ENCODE results near the gene SDF4.

Gene SDF4

GRCh38 chr1:1204425-1204920 lies 27.3 kb downstream of the SDF4 start:
- H3K27me3 ChIP-seq (ENCODE audit: insufficient read depth, low read length), result peaks cover 24% of the 10 kb centered on the region
- no peak overlapping the region for H2BK12ac ChIP-seq (ENCODE audit: low read length)
- H2AK5ac ChIP-seq (ENCODE audit: low read length), result no peak overlapping the region
- no peak overlapping the region for H3K4me3 ChIP-seq (ENCODE audit: low read depth, low read length)
- no peak overlapping the region for H2BK120ac ChIP-seq (ENCODE audit: insufficient read depth, low read length, poor library complexity)
- H4K12ac ChIP-seq (ENCODE audit: low read depth, low read length), result no peak overlapping the region
- no peak overlapping the region for H3K23ac ChIP-seq (ENCODE audit: low read length)
- no peaks in the 10 kb centered on the region for H3K36me3 ChIP-seq (ENCODE audit: control insufficient read depth in 1 of 2, insufficient read depth in 2 of 2, low read length in 2 of 2)
- peaks cover 0 to 3% of the 10 kb centered on the region in 2 experiments for H3K4me1 ChIP-seq (ENCODE audit: control insufficient read depth in 1 of 2, insufficient read depth in 2 of 2, low read length in 2 of 2)
- no peak overlapping the region for H3K27ac ChIP-seq (ENCODE audit: low read depth, low read length)
- no peak overlapping the region for H4K91ac ChIP-seq (ENCODE audit: low read depth, low read length)
- no peak overlapping the region for H4K8ac ChIP-seq (ENCODE audit: low read depth, low read length)
- DNase-seq, result no peak
- H2BK5ac ChIP-seq (ENCODE audit: low read depth, low read length, poor library complexity), result no peak overlapping the region
- H3K14ac ChIP-seq (ENCODE audit: low read length), result no peak overlapping the region
- no peaks in the 10 kb centered on the region for H3K79me2 ChIP-seq (ENCODE audit: control insufficient read depth, insufficient read depth, low read length, poor library complexity)
- H3K9me3 ChIP-seq (ENCODE audit: insufficient read depth, low read depth, low read length), result peaks cover 2% of the 10 kb centered on the region
- WGBS (ENCODE audit: extremely low coverage, insufficient coverage, insufficient read length), result no CpG with 5 or more reads among the region's 8 CpGs
- no peak overlapping the region for H2AFZ ChIP-seq (ENCODE audit: insufficient read depth, low read length, poor library complexity)
- peaks cover 1% of the 10 kb centered on the region for H3K79me1 ChIP-seq (ENCODE audit: low read length)
- H3K18ac ChIP-seq (ENCODE audit: low read length), result no peak overlapping the region
- H3K9ac ChIP-seq (ENCODE audit: low read length), result no peak overlapping the region
- no peak overlapping the region for H3K4ac ChIP-seq (ENCODE audit: low read depth, low read length)
- H3K4me2 ChIP-seq (ENCODE audit: low read length), result no peak overlapping the region

DNA sequence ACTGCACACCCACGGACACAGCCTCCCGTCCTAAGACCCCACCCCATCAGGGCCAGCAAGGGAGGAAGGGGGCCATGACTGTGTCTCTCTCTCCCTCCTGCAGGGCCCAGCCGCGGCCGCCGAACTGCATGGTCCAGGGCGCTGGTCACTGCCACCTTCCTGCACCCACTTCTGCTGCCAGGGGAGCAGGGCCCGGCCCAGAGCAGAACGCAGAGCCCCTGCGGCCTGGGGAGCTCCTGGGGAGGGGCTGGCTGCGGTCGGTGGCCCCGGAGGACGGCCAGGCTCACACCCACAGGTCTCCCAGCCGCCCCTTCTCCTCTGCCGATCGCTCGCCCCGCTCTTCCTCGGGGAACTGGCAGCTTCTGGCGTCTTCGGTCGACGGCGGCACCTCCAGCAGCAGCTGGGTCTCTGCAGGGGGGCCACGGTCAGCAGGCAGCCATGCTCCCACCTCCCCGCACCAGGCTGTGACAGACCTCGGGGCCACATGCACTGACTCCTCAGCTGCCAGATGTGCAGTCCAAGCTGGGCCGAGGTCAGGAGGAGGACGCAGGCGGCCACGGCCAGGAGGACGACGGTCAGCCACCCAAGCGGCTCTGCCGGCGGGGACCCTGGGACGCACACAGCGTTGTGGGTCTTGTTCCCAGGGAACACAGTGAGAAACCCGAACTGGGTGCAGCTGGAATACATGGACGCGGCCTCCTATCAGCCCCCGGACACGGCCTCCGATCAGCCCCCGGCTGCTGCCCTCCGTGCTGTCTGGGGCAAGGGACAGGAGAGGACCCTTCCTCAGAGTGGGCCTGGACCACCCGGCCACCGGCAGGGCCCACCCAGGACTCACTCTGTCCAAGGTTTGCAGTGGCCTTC lies 28.0 kb downstream of the SDF4 start:
- no CpG with 5 or more reads among the region's 49 CpGs for WGBS (ENCODE audit: extremely low coverage, insufficient coverage, insufficient read length)
- Histone ChIP-seq H4K91ac (ENCODE audit: low read depth, low read length) (no peak overlapping the region), H3K4ac (ENCODE audit: low read depth, low read length) (no peak overlapping the region), H3K27ac (ENCODE audit: low read depth, low read length) (no peak overlapping the region), H3K79me1 (ENCODE audit: low read length) (peaks cover 1% of the 10 kb centered on the region), H3K36me3 (ENCODE audit: control insufficient read depth in 1 of 2, insufficient read depth in 2 of 2, low read length in 2 of 2) (no peaks in the 10 kb centered on the region), H4K8ac (ENCODE audit: low read depth, low read length) (no peak overlapping the region), H2BK5ac (ENCODE audit: low read depth, low read length, poor library complexity) (no peak overlapping the region), H3K9me3 (ENCODE audit: insufficient read depth, low read depth, low read length) (peaks cover 3% of the 10 kb centered on the region), H4K12ac (ENCODE audit: low read depth, low read length) (no peak overlapping the region), H3K27me3 (ENCODE audit: insufficient read depth, low read length) (peaks cover 24% of the 10 kb centered on the region), H3K18ac (ENCODE audit: low read length) (no peak overlapping the region), H3K79me2 (ENCODE audit: control insufficient read depth, insufficient read depth, low read length, poor library complexity) (no peaks in the 10 kb centered on the region), H2BK12ac (ENCODE audit: low read length) (no peak overlapping the region), H3K14ac (ENCODE audit: low read length) (no peak overlapping the region), H3K4me2 (ENCODE audit: low read length) (no peak overlapping the region), H2AFZ (ENCODE audit: insufficient read depth, low read length, poor library complexity) (no peak overlapping the region), H2AK5ac (ENCODE audit: low read length) (no peak overlapping the region), H3K23ac (ENCODE audit: low read length) (no peak overlapping the region), H2BK120ac (ENCODE audit: insufficient read depth, low read length, poor library complexity) (no peak overlapping the region), H3K4me3 (ENCODE audit: low read depth, low read length) (no peak overlapping the region), H3K4me1 (ENCODE audit: control insufficient read depth in 1 of 2, insufficient read depth in 2 of 2, low read length in 2 of 2) (peaks cover 0 to 3% of the 10 kb centered on the region in 2 experiments), H3K9ac (ENCODE audit: low read length) (no peak overlapping the region)
- DNase-seq, result no peak

DNA sequence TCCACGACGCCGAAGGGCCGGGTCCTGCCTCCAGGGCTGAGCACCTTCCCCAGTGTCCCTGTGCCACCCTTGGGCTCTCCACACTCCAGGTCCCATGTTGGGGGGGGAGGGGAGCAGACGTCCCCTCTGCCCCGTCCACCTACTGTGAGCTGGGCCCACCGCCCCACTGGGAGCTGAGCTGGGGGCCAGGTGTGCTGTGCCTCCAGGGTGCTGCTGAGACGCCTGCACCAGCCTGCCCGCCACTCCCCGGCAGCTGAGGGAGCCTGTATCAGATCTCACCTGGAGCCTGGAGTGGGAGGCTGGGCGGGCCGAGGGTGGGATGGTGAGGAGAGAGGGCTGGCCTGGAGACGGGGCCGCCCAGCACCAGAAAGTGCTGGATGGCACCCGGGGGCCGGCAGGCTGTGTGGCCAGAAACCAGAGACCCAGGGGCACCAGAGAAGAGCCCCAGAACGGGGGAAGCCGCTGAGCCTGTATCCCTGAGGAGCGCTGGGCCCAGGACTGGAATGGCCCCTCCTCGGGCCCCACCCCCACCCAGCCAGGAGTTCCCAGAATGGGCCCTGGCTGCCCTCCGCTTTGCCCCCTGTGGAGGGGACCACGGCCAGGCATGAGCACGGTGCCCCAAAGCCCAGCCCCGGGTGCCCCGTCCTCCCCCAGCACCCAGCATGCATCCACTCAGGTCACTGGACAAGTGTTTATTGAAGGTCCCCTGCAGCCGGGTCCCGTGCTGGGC lies 28.8 kb downstream of the SDF4 start:
- Histone ChIP-seq H3K79me2 (ENCODE audit: control insufficient read depth, insufficient read depth, low read length, poor library complexity) (no peaks in the 10 kb centered on the region), H3K4me3 (ENCODE audit: low read depth, low read length) (no peak overlapping the region), H2BK12ac (ENCODE audit: low read length) (no peak overlapping the region), H3K9me3 (ENCODE audit: insufficient read depth, low read depth, low read length) (peaks cover 6% of the 10 kb centered on the region), H3K27me3 (ENCODE audit: insufficient read depth, low read length) (peaks cover 24% of the 10 kb centered on the region), H3K79me1 (ENCODE audit: low read length) (peaks cover 1% of the 10 kb centered on the region), H4K91ac (ENCODE audit: low read depth, low read length) (no peak overlapping the region), H3K18ac (ENCODE audit: low read length) (no peak overlapping the region), H3K23ac (ENCODE audit: low read length) (no peak overlapping the region), H2AFZ (ENCODE audit: insufficient read depth, low read length, poor library complexity) (no peak overlapping the region), H3K4me1 (ENCODE audit: control insufficient read depth in 1 of 2, insufficient read depth in 2 of 2, low read length in 2 of 2) (peaks cover 0 to 3% of the 10 kb centered on the region in 2 experiments), H3K27ac (ENCODE audit: low read depth, low read length) (no peak overlapping the region), H4K12ac (ENCODE audit: low read depth, low read length) (no peak overlapping the region), H2BK5ac (ENCODE audit: low read depth, low read length, poor library complexity) (no peak overlapping the region), H2AK5ac (ENCODE audit: low read length) (peak overlapping the region; percentile 35), H4K8ac (ENCODE audit: low read depth, low read length) (no peak overlapping the region), H3K36me3 (ENCODE audit: control insufficient read depth in 1 of 2, insufficient read depth in 2 of 2, low read length in 2 of 2) (no peaks in the 10 kb centered on the region), H3K4ac (ENCODE audit: low read depth, low read length) (no peak overlapping the region), H2BK120ac (ENCODE audit: insufficient read depth, low read length, poor library complexity) (no peak overlapping the region), H3K4me2 (ENCODE audit: low read length) (no peak overlapping the region), H3K9ac (ENCODE audit: low read length) (no peak overlapping the region), H3K14ac (ENCODE audit: low read length) (no peak overlapping the region)
- no peak for DNase-seq
- no CpG with 5 or more reads among the region's 27 CpGs for WGBS (ENCODE audit: extremely low coverage, insufficient coverage, insufficient read length)

DNA sequence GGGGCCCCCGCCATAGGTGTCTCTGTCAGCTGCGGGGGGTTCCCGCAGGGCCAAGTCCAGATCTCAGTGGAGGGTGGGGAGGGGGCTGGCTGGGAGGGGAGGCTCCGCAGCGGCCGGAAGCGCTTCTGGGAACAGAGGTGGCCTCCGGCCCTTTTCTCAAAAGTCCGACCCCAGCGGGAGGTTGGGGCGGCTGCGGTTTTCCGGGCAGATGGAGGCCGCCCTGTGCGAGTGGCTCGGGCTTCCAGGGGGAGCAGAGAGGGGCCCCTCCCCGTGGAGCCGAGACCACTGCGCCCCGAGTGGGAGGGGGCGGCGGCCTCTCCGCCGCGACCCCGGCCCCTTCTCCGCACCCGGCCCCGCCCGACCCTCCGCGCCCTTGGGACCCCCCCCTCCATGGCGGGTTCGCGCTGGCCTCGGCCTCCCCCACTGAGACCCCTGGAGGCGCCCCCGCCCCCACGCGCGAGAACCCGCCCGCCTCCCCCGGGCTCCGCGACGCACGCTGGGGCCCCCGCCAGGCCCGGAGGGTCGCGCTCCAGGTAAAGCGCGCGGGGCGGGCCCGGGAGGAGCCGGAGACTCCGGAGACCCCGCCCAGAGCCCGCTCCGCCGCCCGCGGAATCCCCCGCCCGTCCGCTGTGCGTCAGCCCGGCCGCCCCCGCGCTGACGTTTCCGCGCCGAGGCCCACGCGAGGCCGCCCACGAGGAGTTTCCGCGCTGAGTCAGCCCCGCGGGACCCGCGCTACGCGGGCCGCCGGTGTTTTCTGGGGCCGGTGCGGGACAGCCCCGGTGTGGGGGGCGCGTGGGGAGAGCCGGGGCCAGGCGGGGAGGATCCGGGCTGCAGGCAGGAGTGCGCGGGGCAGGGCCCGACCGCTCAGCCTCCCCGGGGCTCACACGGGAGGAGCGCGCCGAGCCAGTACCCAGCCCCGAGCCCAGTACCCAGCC lies 30.7 kb downstream of the SDF4 start:
- H3K14ac ChIP-seq (ENCODE audit: low read length), result no peak overlapping the region
- peak overlapping the region; percentile 60 for H2AFZ ChIP-seq (ENCODE audit: insufficient read depth, low read length, poor library complexity)
- peak overlapping the region; percentile 50 for H3K4me3 ChIP-seq (ENCODE audit: low read depth, low read length)
- H3K4me2 ChIP-seq (ENCODE audit: low read length), result peak overlapping the region; percentile 82
- H2BK5ac ChIP-seq (ENCODE audit: low read depth, low read length, poor library complexity), result no peak overlapping the region
- H3K27ac ChIP-seq (ENCODE audit: low read depth, low read length), result no peak overlapping the region
- H3K9me3 ChIP-seq (ENCODE audit: insufficient read depth, low read depth, low read length), result peaks cover 9% of the 10 kb centered on the region
- H3K36me3 ChIP-seq (ENCODE audit: control insufficient read depth in 1 of 2, insufficient read depth in 2 of 2, low read length in 2 of 2), result no peaks in the 10 kb centered on the region
- H4K8ac ChIP-seq (ENCODE audit: low read depth, low read length), result peak overlapping the region; percentile 65
- no peak overlapping the region for H3K23ac ChIP-seq (ENCODE audit: low read length)
- no peak overlapping the region for H3K4ac ChIP-seq (ENCODE audit: low read depth, low read length)
- H3K79me2 ChIP-seq (ENCODE audit: control insufficient read depth, insufficient read depth, low read length, poor library complexity), result no peaks in the 10 kb centered on the region
- no peak overlapping the region for H4K12ac ChIP-seq (ENCODE audit: low read depth, low read length)
- H2BK12ac ChIP-seq (ENCODE audit: low read length), result no peak overlapping the region
- peak in 1 of 2 donors; percentile 44 for DNase-seq
- H3K4me1 ChIP-seq (ENCODE audit: control insufficient read depth in 1 of 2, insufficient read depth in 2 of 2, low read length in 2 of 2), result peaks cover 0 to 3% of the 10 kb centered on the region in 2 experiments
- peaks cover 1% of the 10 kb centered on the region for H3K79me1 ChIP-seq (ENCODE audit: low read length)
- H3K9ac ChIP-seq (ENCODE audit: low read length), result no peak overlapping the region
- no peak overlapping the region for H2BK120ac ChIP-seq (ENCODE audit: insufficient read depth, low read length, poor library complexity)
- WGBS (ENCODE audit: extremely low coverage, insufficient coverage, insufficient read length), result no CpG with 5 or more reads among the region's 109 CpGs
- H2AK5ac ChIP-seq (ENCODE audit: low read length), result no peak overlapping the region
- H3K27me3 ChIP-seq (ENCODE audit: insufficient read depth, low read length), result peaks cover 22% of the 10 kb centered on the region
- no peak overlapping the region for H3K18ac ChIP-seq (ENCODE audit: low read length)
- no peak overlapping the region for H4K91ac ChIP-seq (ENCODE audit: low read depth, low read length)

Measured in trophoblast cell (in vitro differentiated cells and primary cell).